Pancreas (tissue), 10 donors: ENCODE measurements around the gene FARP2. TPM values are rescaled to one million over a fixed set of nuclear protein-coding genes. Genes with fewer than 3 reads are reported as not detected.
A peak's percentile ranks its signal among the peaks of the same experiment; 100 is the strongest.

Source experiments
- ATAC-seq, 4 donors: fragments of 200-7000 bp; cut with Tn5 transposase; one replicate each; pipeline versions ENCODE4 v1.8.0 to v1.9.1; 2020; ENCODE audit warnings: mild to moderate bottlenecking in 4 of 4, moderate library complexity in 4 of 4
- DNase-seq, 6 donors: peaks; one replicate each; pipeline ENCODE4 v3.0.0-alpha.2; 2020
- FAIRE-seq: peaks from 2 replicates; lab custom pipeline; 2012; peaks lifted over from hg19 to GRCh38; lab: Jason Lieb, UNC
- H3K27ac ChIP-seq, 4 donors: fragments of 200-600 bp; sonication (generic); 1 replicate in 3 of 4; 2 replicates in 1 of 4; pipeline versions ENCODE4 v1.5.0 to v1.8.0; 2020
- H3K27me3 ChIP-seq, 4 donors: fragments of 200-600 bp; one replicate each; pipeline ENCODE4 v1.8.0; 2021
- H3K36me3 ChIP-seq, 3 donors: fragments of 200-600 bp; sonication (generic) in 1 of 3; one replicate each; pipeline versions ENCODE4 v1.5.0 to v1.8.0; 2020 to 2021
- H3K4me1 ChIP-seq, 3 donors: fragments of 200-600 bp; one replicate each; pipeline ENCODE4 v1.8.0; 2021
- H3K4me3 ChIP-seq, 4 donors: fragments of 200-600 bp; sonication (generic) in 2 of 4; one replicate each; pipeline versions ENCODE4 v1.5.0 to v1.8.0; 2020 to 2021
- H3K9me3 ChIP-seq, 4 donors: fragments of 200-600 bp; one replicate each; pipeline ENCODE4 v1.8.0; 2021
- WGBS, 2 donors: extraction: QIAGEN DNeasy Blood & Tissue Kit; methylation state at CpG; one replicate each; pipeline ENCODE4 v1.1.7; 2013; 5-methylcytosine and 5-hydroxymethylcytosine counted together
- intact Hi-C, 3 donors: fragments of 100-400 bp; cut with DNase I; formaldehyde crosslinking; loops; one replicate each; pipeline versions ENCODE4 v1.11.1 to v1.14.2; 2022
- polyA plus RNA-seq, 2 donors: library from polyadenylated mRNA; stranded (reverse); fragments of 200-250 nt; gene quantifications; one replicate each; pipeline ENCODE4 v1.2.3, GENCODE V29; 2013
- total RNA-seq, 6 donors: library from RNA; stranded (reverse); fragmentation: NEBNext Ultra II Directional in 4 of 6; extraction: Animal tissue kit (Norgen Biotek cat#: 25700) in 4 of 6; gene quantifications; one replicate each; pipeline versions ENCODE4 v1.2.1 to v1.2.4, GENCODE V29; 2021 to 2023
- TF ChIP-seq, protein P1 (sequence below), 4 donors: fragments of 200-600 bp; sonication (generic) in 3 of 4; IDR thresholded peaks; one replicate each; pipeline versions ENCODE4 v1.5.0 to v1.8.0; 2021; ENCODE audit warnings: antibody characterized with exemption in 4 of 4
- donor health status: healthy with polysubstance abuse.
- donor health status: DM: no; HTN: no; CAD: no; lungs with moderate emphysema.
- donor health status: DM: no; HTN: no; CAD: no.
- donor health status: control.
- donor health status: control.
- donor health status: Bipolar disorder and iron deficiency.
- donor health status: DM: yes; HTN: yes; CAD: no.
- donor health status: DM: no; HTN: no; CAD: no.
- donor health status: DM: no; HTN: no; CAD: no.
- donor health status: DM: yes; HTN: yes; CAD: no.

The FARP2 gene
- total and polyA plus RNA-seq, 8 donors, result 16.9 to 44.9 (median 25.8) TPM

DNA sequence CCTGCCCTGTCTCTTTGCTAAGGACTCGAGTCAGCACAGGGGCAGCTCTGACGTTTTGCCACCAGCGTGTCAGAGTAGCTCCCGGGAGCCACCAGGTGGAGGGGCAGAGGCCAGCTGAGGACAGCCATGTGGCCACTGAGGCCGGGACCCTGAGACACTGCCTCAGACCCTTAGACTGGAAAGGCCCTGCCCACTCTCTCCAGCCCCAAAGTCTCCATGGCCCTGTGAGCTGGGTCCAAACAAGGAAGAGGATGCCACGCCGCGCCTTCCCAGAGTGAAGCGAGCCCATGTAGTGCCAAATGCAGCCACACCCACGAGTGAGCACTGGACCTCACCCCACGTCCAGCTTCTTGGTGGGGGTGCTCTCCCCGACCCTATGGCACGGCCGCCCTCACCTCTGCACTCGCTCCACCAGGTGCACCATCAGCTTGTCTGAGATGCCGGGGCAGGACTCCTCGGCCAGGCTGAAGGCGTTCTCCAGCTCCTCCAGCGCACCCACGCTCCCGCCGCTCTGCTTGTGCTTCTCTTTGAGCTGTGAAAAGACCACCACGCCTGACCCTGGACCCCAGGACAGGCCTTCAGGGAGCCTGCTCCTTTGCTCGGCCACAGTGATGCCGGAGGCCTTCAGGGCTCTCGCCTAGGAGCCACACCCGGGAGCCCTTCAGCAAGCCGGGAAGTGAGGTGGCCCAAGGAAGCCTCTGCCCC lies 140.1 kb downstream of the FARP2 start:
- Histone ChIP-seq H3K9me3 (no peaks in the 10 kb centered on the region), H3K4me3 (no peak overlapping the region), H3K4me1 (no peaks in the 10 kb centered on the region), H3K27ac (no peak overlapping the region), H3K27me3 (no peaks in the 10 kb centered on the region), H3K36me3 (peaks cover 0 to 42% (median 6%) of the 10 kb centered on the region in 3 donors)
- intact Hi-C loops, result no loop called here
- 89 to 93% methylated on average over 28 of the region's 28 CpGs for WGBS, 2 donors
- FAIRE-seq, result no peak
- TF ChIP-seq, protein P1, sequence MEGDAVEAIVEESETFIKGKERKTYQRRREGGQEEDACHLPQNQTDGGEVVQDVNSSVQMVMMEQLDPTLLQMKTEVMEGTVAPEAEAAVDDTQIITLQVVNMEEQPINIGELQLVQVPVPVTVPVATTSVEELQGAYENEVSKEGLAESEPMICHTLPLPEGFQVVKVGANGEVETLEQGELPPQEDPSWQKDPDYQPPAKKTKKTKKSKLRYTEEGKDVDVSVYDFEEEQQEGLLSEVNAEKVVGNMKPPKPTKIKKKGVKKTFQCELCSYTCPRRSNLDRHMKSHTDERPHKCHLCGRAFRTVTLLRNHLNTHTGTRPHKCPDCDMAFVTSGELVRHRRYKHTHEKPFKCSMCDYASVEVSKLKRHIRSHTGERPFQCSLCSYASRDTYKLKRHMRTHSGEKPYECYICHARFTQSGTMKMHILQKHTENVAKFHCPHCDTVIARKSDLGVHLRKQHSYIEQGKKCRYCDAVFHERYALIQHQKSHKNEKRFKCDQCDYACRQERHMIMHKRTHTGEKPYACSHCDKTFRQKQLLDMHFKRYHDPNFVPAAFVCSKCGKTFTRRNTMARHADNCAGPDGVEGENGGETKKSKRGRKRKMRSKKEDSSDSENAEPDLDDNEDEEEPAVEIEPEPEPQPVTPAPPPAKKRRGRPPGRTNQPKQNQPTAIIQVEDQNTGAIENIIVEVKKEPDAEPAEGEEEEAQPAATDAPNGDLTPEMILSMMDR (IDR thresholded peaks at IDR 0.05), result no peak
- DNase-seq, result peak in 2 of 6 donors; percentile 34 to 64
- ATAC-seq, result no peak

DNA sequence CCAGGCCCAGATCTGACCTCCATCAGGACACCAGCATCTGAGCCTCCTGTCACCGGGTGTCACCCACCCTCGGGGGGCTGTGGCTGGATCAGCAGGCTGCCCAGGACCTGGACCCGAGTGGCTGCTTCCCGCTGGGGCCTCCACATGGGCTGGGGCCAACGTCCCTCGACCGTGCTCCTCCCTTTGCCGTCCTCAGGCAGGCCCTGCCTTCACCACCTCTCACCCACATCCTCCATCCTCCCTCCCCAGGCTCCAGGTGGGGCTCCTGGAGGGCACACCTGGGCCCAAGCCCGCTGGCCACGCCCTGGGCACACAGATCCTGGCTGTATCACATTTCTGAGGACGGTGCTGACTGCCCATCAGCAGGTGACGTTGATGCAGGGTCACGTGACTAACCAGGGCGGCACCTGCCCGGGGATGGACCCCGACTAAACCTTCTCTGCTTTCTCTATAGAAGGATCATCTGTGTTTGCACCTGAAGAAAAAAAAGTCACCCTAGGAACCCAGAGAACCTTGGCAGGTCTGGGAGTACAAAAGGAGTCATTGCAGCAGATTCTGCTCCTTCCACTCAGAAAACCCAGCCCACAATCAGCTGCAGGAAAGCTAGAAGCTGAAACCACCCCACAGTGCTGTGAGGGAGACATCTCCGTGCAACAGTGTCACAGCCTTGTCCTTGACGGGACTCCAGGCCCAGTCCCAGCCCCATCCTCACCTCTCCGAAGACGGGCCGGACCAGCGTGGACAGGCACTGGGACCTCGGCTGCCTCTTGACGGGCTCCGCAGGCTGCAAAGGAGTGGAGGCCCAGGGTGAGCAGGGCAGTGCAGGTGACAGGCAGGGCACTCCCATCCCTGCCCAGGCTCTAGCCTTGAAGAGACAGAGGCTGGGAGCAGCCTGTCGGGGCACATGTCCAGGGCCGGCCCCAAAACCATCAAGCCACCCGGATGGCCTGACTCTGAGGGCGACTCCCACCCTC lies 141.1 kb downstream of the FARP2 start:
- H3K27me3 ChIP-seq, result no peaks in the 10 kb centered on the region
- 84 to 91% methylated on average over 29 of the region's 29 CpGs for WGBS, 2 donors
- H3K9me3 ChIP-seq, result no peaks in the 10 kb centered on the region
- intact Hi-C loops, result no loop called here
- TF ChIP-seq, protein P1 (IDR thresholded peaks at IDR 0.05), result no peak
- peaks cover 0 to 45% (median 6%) of the 10 kb centered on the region in 3 donors for H3K36me3 ChIP-seq
- DNase-seq (peak in 1 of 6 donors; percentile 70), ATAC-seq (peak in 1 of 4 donors; percentile 12), FAIRE-seq (no peak)
- H3K27ac ChIP-seq, result no peak overlapping the region
- no peak overlapping the region for H3K4me3 ChIP-seq
- H3K4me1 ChIP-seq, result no peaks in the 10 kb centered on the region

DNA sequence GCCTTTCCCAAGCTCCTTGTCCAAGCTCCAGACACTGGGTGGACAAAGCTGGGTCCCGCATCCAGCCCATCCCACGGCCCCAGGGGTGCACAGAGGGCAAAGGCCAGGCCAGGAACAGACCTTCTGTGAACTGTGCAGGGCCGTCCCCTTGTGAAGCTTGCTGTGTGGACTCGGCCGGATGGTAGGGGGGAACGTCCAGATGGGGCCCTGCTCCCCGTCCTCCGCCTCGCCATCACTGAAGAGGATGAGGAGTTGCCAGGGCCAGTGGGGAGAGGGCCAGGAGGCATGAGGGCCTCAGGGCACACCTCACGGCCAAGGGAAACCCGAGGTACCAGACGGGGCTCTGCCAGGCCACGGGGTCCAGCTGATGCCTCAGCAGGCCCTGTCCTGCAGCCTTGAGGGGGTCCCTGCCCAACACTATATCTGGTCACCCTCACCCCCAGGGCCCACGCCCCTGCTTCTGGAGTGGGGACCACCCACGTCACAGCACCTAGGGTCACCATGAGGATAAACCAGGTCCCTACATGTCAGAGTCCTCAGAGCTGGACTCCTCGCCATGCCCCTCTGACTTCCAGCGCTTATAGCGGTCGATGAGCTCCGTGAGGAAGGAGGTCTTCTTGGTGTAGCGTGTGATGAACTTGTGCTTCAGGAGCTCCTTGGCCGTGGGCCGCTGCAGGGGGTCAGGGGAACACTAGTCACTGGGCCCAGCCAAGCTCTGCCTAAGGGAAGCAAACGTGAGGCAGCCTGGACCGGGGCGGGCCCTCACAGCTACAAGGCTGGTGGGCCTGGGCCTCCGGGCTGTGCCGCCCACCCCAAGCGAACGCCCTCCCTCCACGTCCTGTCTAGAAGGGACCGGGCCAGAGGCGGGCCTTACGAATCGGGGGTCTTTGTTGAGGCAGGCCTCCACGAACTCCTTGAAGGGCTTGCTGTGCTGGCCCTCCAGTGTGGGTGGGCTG lies 142.3 kb downstream of the FARP2 start:
- no peaks in the 10 kb centered on the region for H3K27me3 ChIP-seq
- H3K4me1 ChIP-seq, result no peaks in the 10 kb centered on the region
- FAIRE-seq, result no peak
- no peak for ATAC-seq
- peak in 1 of 6 donors; percentile 78 for DNase-seq
- H3K36me3 ChIP-seq, result peaks cover 0 to 41% (median 6%) of the 10 kb centered on the region in 3 donors
- H3K27ac ChIP-seq, result no peak overlapping the region
- no peaks in the 10 kb centered on the region for H3K9me3 ChIP-seq
- TF ChIP-seq, protein P1 (IDR thresholded peaks at IDR 0.05), result no peak
- 93 to 95% methylated on average over 36 of the region's 36 CpGs for WGBS, 2 donors
- intact Hi-C loops, result no loop called here
- H3K4me3 ChIP-seq, result no peak overlapping the region

DNA sequence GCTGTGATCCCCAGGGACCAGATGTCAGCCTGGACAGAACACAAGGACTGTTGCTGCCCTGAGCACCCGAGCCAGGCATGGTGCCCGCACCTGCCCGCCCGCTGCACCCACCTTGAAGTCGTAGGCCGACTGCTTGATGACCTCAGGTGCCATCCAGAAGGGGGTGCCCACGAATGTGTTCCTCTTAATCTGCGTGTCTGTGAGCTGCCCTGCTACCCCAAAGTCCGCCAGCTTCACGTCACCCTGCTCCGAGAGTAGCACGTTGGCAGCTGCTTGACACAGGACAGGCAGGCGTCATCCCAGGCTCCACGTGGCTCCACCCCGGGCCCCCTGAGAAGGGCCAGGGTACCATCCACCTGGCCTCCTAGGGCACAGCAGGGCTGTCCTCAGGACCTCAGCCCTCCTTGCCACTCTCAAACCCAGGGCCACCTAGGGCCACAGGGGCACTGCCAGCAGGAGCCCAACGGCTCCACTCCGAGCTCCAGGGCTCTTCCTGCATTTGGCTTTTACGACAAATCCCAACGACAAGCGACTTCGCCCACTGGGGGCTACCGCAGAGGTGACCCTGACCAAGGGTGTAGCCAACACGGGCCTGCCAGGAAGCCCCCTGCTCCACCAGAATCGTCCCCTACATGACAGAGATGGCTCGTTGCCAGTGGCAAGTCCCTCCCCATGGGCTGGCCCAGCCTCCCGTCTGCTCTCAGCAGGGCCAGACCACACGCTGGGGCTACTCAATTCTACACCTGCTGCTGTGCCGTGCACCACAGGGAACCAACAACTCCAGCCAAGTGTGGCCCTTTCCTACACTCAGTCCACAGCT lies 143.3 kb downstream of the FARP2 start:
- WGBS, 2 donors, result 84 to 90% methylated on average over 28 of the region's 28 CpGs
- H3K27ac ChIP-seq, result no peak overlapping the region
- intact Hi-C loops, result no loop called here
- DNase-seq, result peak in 1 of 6 donors; percentile 72
- ATAC-seq, result no peak
- TF ChIP-seq, protein P1 (IDR thresholded peaks at IDR 0.05), result no peak
- no peak overlapping the region for H3K4me3 ChIP-seq
- no peaks in the 10 kb centered on the region for H3K9me3 ChIP-seq
- H3K4me1 ChIP-seq, result no peaks in the 10 kb centered on the region
- H3K36me3 ChIP-seq, result peaks cover 0 to 31% (median 5%) of the 10 kb centered on the region in 3 donors
- FAIRE-seq, result no peak
- no peaks in the 10 kb centered on the region for H3K27me3 ChIP-seq
